AG10803 (cell line): ENCODE data around the gene TRAF3.

Experiments
- DNase-seq: peaks from one replicate; pipeline ENCODE4 v3.0.0; 2010; ENCODE audit warnings: low read depth
- H3K4me3 ChIP-seq: 2 replicates; pipeline ENCODE4 v1.5.1; 2011; ENCODE audit warnings: mild to moderate bottlenecking, low read length, control low read depth
- CTCF ChIP-seq: conservative IDR thresholded peaks from 2 replicates; pipeline ENCODE4 v1.5.1; 2011; ENCODE audit warnings: mild to moderate bottlenecking, low read length, control low read depth, inconsistent platforms

The TRAF3 gene

DNA sequence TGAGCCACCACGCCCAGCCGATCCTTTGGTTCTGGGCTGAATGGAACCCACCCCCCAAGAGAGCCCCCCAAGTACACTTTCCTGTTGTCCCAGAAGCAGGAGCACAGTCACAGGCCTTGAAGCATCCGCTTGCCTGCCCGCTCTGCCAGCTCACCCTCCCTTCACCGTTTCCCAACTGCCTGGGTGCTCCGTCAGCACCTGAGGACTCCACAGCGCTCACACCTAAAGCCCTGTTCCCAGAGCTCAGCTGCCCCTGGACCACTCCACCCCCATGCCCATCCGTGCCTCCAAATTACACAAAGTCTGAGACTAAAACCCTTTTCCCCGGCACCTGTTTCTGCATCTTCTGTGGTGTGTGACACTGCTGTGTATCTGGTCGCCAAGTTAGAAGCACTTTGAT, 44.3 kb upstream of the TRAF3 start:
- no peak for DNase-seq
- TF ChIP-seq CTCF: no peak
- no peak overlapping the region for H3K4me3 ChIP-seq

DNA sequence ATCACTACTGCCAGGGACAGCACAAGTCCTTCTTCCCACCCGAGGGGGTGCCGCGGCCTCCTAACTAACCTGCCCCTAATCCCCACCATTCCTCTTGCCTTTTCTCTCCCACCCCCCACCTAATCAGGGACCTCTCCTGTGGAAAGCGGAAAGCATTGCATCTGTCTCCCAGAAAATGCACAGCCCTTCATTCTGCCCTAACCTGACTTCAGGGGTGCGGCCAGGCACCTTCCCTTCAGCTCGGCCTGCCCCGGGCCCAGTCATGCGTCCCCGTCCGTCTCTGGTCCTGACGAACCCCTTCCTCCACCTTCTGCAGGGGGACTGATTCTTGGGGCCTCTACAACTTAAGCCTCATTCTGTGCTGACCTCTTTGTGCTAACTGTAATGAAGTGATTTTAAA, 43.9 kb upstream of the TRAF3 start:
- TF ChIP-seq CTCF: no peak
- no peak overlapping the region for H3K4me3 ChIP-seq
- DNase-seq: no peak

GRCh38 chr14:102734436-102734835, 42.8 kb upstream of the TRAF3 start:
- DNase-seq: no peak
- no peak for TF ChIP-seq CTCF
- H3K4me3 ChIP-seq: no peak overlapping the region

DNA sequence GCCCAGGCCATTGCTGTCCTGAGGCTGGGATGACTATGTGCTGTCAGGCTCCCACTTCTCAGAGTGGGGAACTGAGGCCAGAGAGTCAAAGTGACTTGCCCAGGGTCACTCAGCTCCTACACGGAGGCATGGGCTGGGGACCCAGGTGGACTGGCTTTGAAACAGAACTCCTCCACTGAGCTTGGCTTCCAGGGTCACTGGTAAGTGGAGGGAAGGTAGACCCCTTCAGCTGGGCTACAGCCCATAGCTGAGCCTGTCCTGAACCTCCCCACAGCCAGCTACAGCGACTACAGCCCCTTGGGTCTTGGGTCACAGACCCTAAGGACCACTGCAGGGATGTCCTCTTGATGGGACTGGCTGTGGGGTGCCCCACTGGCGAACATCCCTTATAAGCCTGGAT, 40.3 kb upstream of the TRAF3 start:
- H3K4me3 ChIP-seq: no peak overlapping the region
- no peak for DNase-seq

DNA sequence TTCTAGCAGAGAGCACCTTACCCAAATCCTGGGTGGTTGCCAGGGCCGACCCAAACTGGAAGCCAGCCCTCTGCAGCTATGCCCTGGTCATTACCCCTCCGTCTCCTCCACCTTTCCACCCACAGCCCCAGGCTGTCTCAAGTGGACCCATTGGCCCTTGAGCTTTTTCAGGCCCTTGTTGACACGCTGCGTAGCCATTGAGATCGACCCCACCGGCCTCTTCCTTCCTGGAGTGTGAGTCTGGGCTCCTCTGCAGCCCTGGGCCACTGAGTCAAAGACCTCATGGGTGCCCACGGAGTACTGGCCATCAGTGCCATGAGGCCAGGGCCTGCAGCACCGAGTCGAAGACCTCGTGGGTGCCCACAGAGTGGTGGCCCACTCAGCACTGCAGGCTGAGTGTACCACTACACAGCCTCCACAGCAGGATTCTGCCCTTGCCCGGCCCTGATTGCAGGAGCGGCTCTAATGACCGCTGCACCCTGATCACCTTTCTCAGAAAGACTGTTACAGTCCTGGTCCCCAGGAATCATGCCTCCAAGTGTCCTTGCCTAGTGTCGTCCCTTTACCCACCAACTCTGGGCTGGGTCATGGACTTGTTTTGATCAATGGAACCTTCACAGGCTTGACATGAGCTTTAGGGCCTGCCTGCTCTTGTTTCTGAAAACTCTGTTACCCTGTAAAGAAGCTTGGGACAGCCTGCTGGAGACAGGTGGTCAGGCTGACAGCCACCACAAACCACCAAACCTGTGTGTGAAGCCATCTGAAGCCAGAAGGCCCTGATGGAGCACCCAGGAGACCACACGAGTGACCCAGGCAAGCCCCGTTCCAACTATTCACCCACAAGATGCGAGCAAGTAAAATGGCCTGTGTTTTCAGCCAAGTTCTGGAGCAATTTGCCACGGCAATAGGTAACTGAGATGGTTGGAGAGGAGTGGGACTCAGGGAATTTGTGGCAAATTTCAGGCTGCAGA, 39.6 kb upstream of the TRAF3 start:
- no peak for TF ChIP-seq CTCF
- DNase-seq: no peak
- H3K4me3 ChIP-seq: no peak overlapping the region

More for the DNA sequence above, 40.3 kb upstream of the TRAF3 start:
- TF ChIP-seq CTCF: no peak

DNA sequence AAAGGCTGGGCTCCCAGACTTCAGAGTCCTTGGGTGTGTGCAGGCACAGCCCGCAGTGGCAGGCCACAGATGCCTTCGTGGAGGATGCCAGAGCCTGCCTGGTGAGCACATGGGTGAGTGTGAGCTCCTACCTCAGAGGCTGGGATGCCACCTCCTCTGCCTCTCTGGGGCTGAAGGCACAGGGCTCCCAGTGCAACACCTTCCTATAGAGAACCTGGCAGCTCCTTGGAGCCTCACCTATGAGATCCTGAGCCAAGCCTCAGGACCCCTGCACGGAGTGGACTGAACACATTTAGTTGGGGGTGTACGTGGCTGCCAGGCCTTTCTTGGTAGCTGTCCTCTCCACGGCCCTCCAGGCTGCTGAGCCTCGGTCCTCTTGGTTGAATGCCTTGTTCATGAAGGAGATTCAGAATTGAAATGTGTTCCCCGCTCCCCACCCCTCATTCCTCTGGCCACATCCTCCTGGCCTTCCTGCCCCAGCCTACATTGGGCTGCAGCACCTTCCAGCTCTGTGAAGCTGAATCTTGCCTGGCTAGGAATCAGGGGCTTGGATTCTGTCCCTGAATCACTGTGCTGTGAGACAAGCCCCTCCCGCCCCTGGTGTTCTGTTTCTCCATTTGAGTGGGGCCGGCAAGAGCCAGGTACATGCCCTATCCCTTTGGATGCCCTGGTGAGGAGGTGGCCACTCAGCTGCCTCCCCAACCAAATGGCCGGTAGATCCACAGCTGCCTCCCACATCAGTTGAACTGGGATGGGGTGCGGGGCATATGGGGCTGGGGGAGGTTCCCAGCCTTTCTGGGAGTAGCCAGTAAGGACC, 38.7 kb upstream of the TRAF3 start:
- TF ChIP-seq CTCF: no peak

DNA sequence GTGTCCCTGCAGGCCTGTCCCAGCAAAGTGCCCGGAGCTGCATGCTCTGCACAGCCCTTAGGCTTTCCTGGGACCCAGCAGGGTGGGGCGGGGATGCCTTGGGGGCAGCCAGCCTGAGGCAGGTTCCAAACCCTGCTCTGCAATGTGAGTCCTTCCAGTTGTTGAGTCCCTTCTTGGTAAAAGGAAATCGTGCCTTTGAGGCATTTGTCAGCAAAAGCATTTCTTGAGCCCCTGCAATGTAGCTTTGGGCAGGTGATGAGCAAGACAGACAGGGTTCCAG, 38.1 kb upstream of the TRAF3 start:
- no peak for TF ChIP-seq CTCF
- H3K4me3 ChIP-seq: no peak overlapping the region
- DNase-seq: no peak

More for the DNA sequence above, 38.7 kb upstream of the TRAF3 start:
- no peak for DNase-seq
- H3K4me3 ChIP-seq: no peak overlapping the region
